Hepatocyte (in vitro differentiated cells): ENCODE measurements around the gene HADHA.

ENCODE experiments used
- CTCF ChIP-seq: fragments of 200-600 bp; sonication (generic); IDR thresholded peaks from 2 replicates; pipeline ENCODE4 v1.5.1; 2016; ENCODE audit warnings: antibody characterized with exemption, mild to moderate bottlenecking; ENCODE audit not compliant: poor library complexity
- EZH2 ChIP-seq: fragments of 200-600 bp; sonication (generic); IDR thresholded peaks from 2 replicates; pipeline ENCODE4 v1.6.1; 2016; ENCODE audit warnings: antibody characterized with exemption, mild to moderate bottlenecking, borderline replicate concordance

DNA sequence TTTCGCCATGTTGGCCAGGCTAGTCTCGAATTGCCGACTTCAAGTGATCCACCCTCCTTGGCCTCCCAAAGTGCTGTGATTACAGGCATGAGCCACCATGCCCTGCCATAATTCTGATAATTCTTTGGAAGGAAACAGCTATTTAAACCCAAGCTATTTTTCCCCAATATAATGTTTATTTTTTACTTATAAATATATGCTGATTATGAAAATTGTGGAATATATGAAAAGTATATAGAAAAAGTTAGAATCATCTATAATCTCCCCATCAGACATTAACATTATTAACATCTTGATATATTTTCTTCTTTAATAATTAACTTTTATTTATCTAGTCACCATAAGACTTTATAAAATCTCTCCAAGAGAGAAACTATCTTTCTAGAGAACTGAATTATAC lies 41.5 kb upstream of the HADHA start:
- no peak for TF ChIP-seq CTCF
- TF ChIP-seq EZH2: no peak
